GM19397 (cell line): ENCODE results near the gene CRACR2B.

Source experiments
- ATAC-seq: cut with Tn5 transposase; IDR thresholded peaks from one replicate; pipeline ENCODE4 v1.9.1; 2021; ENCODE audit warnings: mild to moderate bottlenecking, moderate library complexity; ENCODE audit not compliant: unreplicated experiment

Gene CRACR2B

GRCh38 chr11:850775-851763, 23.4 kb downstream of the CRACR2B start:
- no peak for ATAC-seq

- ATAC-seq: no peak
Measured at GRCh38 chr11:852762-853161, 25.0 kb downstream of the CRACR2B start.

- ATAC-seq: no peak
Measured at GRCh38 chr11:853682-854448, 26.1 kb downstream of the CRACR2B start.

- ATAC-seq: no peak
Measured at GRCh38 chr11:854601-855329, 27.0 kb downstream of the CRACR2B start.

- ATAC-seq: no peak
Measured at GRCh38 chr11:855330-855674, 27.6 kb downstream of the CRACR2B start.

GRCh38 chr11:855796-856195, 28.1 kb downstream of the CRACR2B start:
- ATAC-seq: no peak

- no peak for ATAC-seq
Measured at GRCh38 chr11:856397-856796, 28.7 kb downstream of the CRACR2B start.

GRCh38 chr11:858053-858761, 30.5 kb downstream of the CRACR2B start:
- no peak for ATAC-seq

GRCh38 chr11:858762-859339, 31.1 kb downstream of the CRACR2B start:
- ATAC-seq: no peak

- ATAC-seq: no peak
Measured at GRCh38 chr11:859394-860131, 31.8 kb downstream of the CRACR2B start.

- ATAC-seq: no peak
Measured at GRCh38 chr11:860234-861104, 32.8 kb downstream of the CRACR2B start.

GRCh38 chr11:861105-861479, 33.4 kb downstream of the CRACR2B start:
- no peak for ATAC-seq

GRCh38 chr11:862081-862661, 34.5 kb downstream of the CRACR2B start:
- no peak for ATAC-seq

- ATAC-seq: no peak
Measured at GRCh38 chr11:862696-863022, 34.9 kb downstream of the CRACR2B start.

GRCh38 chr11:863023-863909, 35.5 kb downstream of the CRACR2B start:
- ATAC-seq: no peak

GRCh38 chr11:863910-864827, 36.5 kb downstream of the CRACR2B start:
- no peak for ATAC-seq
